GM13977 (cell line): ENCODE measurements around the gene HCFC1.
"Not testable (repeated sequence)": the region's sequence is repeated elsewhere in the genome, so short reads cannot be mapped to it uniquely, and the experiment has no call there.

Experiments
- DNase-seq: peaks from one replicate; pipeline ENCODE4 v3.0.0; 2012; ENCODE audit warnings: low spot score
- in situ Hi-C: fragments of 300-500 bp; cut with MboI; formaldehyde crosslinking; loops from one replicate; pipeline ENCODE4 v1.12.0; 2022; ENCODE audit warnings: low sequenced_read_pairs, low pct_unique_long_range_greater_than_20kb, mixed read lengths, inconsistent platforms; ENCODE audit not compliant: unreplicated experiment
- TF ChIP-seq, protein P1 (sequence below): IDR thresholded peaks from 2 replicates; pipeline ENCODE4 v1.5.1; 2012; ENCODE audit warnings: mild to moderate bottlenecking, control low read depth; ENCODE audit not compliant: insufficient read depth; ENCODE audit errors: extremely low read depth, missing control alignments

HCFC1 gene

GRCh38 chrX:153988493-153988892 is 16.9 kb upstream of the HCFC1 start:
- TF ChIP-seq, protein P1, sequence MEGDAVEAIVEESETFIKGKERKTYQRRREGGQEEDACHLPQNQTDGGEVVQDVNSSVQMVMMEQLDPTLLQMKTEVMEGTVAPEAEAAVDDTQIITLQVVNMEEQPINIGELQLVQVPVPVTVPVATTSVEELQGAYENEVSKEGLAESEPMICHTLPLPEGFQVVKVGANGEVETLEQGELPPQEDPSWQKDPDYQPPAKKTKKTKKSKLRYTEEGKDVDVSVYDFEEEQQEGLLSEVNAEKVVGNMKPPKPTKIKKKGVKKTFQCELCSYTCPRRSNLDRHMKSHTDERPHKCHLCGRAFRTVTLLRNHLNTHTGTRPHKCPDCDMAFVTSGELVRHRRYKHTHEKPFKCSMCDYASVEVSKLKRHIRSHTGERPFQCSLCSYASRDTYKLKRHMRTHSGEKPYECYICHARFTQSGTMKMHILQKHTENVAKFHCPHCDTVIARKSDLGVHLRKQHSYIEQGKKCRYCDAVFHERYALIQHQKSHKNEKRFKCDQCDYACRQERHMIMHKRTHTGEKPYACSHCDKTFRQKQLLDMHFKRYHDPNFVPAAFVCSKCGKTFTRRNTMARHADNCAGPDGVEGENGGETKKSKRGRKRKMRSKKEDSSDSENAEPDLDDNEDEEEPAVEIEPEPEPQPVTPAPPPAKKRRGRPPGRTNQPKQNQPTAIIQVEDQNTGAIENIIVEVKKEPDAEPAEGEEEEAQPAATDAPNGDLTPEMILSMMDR: no peak
- in situ Hi-C loops: no loop called here
- no peak for DNase-seq

DNA sequence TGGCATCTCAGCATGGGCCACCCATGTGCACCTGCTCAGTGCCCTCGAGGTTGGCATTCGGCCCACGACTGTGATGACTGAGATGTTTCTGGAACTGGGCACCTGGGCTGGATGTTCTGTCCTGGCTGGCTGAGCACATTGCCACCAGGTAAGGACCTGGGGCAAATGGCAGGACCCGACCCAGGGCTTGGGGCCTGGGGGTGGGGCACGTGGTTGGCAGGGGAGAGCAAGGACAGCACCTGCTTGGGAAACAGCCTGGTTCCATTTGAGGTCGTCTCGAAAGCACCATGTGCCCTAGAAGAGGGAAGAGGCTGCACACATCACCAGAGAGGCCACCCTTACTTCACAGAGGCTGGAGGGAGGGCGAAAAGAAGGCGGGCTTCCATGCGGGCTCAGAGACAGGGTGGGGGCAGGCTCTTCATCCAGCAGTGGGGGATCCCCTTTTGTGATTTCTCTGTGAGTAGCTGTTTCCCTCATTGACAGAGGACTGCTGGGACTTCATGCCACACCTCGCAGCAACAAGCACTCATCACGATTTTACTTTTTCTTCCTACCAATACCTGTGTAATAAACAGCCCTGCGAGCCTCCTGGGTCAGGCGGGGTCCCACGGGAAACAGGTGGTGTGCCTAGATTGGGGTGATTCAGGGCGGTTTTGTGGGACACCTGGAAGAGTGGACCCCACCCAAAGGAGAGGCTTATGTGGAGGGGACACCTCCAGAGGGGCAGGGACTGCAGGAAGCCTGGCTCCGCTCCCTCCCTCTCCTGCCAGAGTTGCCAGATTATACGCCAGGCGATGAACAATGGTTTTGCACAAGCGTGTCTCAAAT is 12.9 kb upstream of the HCFC1 start:
- TF ChIP-seq, protein P1: no peak
- in situ Hi-C loops: no loop called here
- peak; percentile 76 for DNase-seq

DNA sequence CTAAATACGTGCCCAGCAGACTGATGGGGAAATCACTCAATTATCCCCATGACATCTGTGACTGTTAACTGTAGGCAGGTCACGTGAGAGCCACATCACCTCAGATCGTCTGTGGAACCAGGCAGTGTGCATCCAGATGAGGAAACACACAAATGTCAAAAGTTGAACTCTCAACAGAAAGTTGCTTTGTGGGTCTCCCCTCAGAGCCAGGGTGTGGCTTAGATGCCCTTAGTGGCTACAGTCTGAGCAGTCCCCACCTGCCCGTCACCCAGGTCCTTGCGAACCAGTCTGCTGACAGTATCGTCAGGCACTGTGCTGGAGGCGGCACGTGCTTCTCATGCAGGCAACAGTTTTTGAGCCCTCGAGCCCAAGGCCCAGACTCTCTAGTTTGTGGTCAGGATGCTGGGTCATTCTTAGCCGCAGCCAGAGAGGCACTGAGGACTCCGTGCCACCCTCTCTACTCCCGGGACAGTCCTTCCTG is 11.7 kb upstream of the HCFC1 start:
- in situ Hi-C loops: no loop called here
- TF ChIP-seq, protein P1: no peak
- DNase-seq: no peak

DNA sequence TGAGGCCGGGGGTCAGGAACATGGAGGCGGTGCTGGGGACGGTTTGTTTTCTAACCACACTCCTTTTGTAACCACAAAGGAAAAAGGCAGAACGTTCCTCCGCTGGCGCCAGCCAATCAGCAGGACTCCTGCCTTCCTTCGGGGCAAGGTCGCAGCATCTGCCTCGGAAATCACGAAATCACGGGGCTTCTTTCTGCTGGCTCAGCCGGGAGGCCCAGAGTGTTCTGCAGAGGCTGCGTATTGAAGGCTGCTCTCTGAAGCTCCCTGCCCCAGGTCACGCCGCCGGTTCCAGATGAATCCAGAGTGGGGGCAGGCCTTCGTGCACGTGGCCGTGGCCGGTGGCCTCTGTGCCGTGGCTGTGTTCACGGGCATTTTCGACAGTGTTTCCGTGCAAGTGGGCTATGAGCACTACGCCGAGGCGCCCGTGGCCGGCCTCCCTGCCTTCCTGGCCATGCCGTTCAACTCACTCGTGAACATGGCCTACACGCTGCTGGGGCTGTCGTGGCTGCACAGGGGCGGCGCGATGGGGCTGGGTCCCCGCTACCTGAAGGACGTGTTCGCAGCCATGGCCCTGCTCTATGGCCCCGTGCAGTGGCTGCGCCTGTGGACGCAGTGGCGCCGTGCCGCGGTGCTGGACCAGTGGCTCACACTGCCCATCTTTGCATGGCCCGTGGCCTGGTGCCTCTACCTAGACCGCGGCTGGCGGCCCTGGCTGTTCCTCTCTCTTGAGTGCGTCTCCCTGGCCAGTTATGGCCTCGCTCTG is 10.3 kb upstream of the HCFC1 start:
- TF ChIP-seq, protein P1: no peak
- in situ Hi-C loops: no loop called here
- peak; percentile 54 for DNase-seq

DNA sequence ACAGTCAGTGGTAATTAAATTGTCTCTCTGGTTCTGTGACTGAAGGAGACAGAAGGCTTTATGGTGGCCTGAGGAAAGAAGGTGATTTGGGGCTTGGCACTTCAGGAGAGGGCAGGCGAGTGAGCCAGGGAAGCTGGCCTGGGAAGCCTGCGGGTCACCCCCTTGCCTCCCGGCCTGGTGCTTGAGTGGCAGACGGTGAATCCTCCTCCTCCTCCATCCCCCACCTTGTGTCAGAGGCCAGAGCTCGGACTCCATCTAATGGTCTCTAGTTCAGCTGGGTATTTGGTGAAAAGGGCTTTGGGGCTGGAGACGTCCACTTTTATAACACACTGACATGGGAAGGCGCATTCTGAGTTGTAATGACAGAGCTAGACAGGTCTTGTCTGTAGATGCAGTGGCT is 9.6 kb upstream of the HCFC1 start:
- in situ Hi-C loops: no loop called here
- TF ChIP-seq, protein P1: no peak
- DNase-seq: no peak

DNA sequence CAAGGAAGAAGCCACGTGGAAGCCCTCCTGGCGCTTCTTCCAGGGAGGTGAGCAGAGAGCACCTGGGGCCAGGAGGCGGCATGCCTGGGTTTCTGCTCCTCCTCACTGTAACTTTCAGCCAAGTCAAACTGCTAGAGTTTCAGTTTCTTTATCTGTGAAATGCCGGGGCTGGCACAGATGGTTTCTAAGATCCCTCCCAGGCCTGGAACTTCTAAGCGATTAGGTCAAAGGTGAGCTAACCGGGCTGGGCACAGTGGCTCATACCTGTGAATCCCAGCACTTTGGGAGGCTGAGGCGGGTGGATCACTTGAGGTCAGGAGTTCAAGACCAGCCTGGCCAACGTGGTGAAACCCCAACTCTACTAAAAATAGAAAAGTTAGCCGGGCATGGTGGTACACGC is 8.8 kb upstream of the HCFC1 start:
- in situ Hi-C loops, DNase-seq: not testable (repeated sequence)
